Trophoblast cell (in vitro differentiated cells and primary cell): Measurements from ENCODE around the gene RCN1.

Experiments
- DNase-seq, 2 donors: peaks; one replicate each; pipeline ENCODE4 v3.0.0-alpha.2; 2016
- H2AFZ ChIP-seq: 2 replicates; pipeline ENCODE4 v1.6.1; 2013; ENCODE audit warnings: low read length, moderate library complexity, mild to moderate bottlenecking; ENCODE audit not compliant: insufficient read depth, poor library complexity
- H2AK5ac ChIP-seq: 2 replicates; pipeline ENCODE4 v1.6.1; 2013; ENCODE audit warnings: mild to moderate bottlenecking, low read length
- H2BK120ac ChIP-seq: 2 replicates; pipeline ENCODE4 v1.6.1; 2013; ENCODE audit warnings: low read length, mild to moderate bottlenecking, moderate library complexity; ENCODE audit not compliant: insufficient read depth, poor library complexity
- H2BK12ac ChIP-seq: 2 replicates; pipeline ENCODE4 v1.6.1; 2013; ENCODE audit warnings: mild to moderate bottlenecking, low read length, moderate library complexity
- H2BK5ac ChIP-seq: 2 replicates; pipeline ENCODE4 v1.6.1; 2013; ENCODE audit warnings: low read length, low read depth, moderate library complexity, mild to moderate bottlenecking; ENCODE audit not compliant: poor library complexity
- H3K14ac ChIP-seq: 2 replicates; pipeline ENCODE4 v1.6.1; 2013; ENCODE audit warnings: mild to moderate bottlenecking, low read length
- H3K18ac ChIP-seq: 2 replicates; pipeline ENCODE4 v1.6.1; 2013; ENCODE audit warnings: mild to moderate bottlenecking, low read length
- H3K23ac ChIP-seq: 2 replicates; pipeline ENCODE4 v1.6.1; 2013; ENCODE audit warnings: low read length
- H3K27ac ChIP-seq: 2 replicates; pipeline ENCODE4 v1.5.1; 2013; ENCODE audit warnings: low read depth, mild to moderate bottlenecking, inconsistent platforms, low read length, moderate library complexity
- H3K27me3 ChIP-seq: 2 replicates; pipeline ENCODE4 v1.6.1; 2013; ENCODE audit warnings: inconsistent platforms, mild to moderate bottlenecking, low read length, moderate library complexity; ENCODE audit not compliant: insufficient read depth
- H3K36me3 ChIP-seq, 2 experiments: 1 replicate in 1 of 2; 2 replicates in 1 of 2; pipeline ENCODE4 v1.6.1; 2013; ENCODE audit warnings: low read length in 2 of 2, mild to moderate bottlenecking in 2 of 2, moderate library complexity in 1 of 2; ENCODE audit not compliant: insufficient read depth in 2 of 2, control insufficient read depth in 1 of 2
- H3K4ac ChIP-seq: 2 replicates; pipeline ENCODE4 v1.6.1; 2013; ENCODE audit warnings: low read depth, mild to moderate bottlenecking, low read length, moderate library complexity
- H3K4me1 ChIP-seq, 2 experiments: 1 replicate in 1 of 2; 2 replicates in 1 of 2; pipeline ENCODE4 v1.6.1; 2013; ENCODE audit warnings: low read length in 2 of 2, mild to moderate bottlenecking in 2 of 2, moderate library complexity in 1 of 2; ENCODE audit not compliant: insufficient read depth in 2 of 2, control insufficient read depth in 1 of 2
- H3K4me2 ChIP-seq: 2 replicates; pipeline ENCODE4 v1.6.1; 2013; ENCODE audit warnings: inconsistent platforms, mild to moderate bottlenecking, low read length, moderate library complexity
- H3K4me3 ChIP-seq: 2 replicates; pipeline ENCODE4 v1.5.1; 2013; ENCODE audit warnings: mild to moderate bottlenecking, low read depth, low read length, inconsistent platforms
- H3K79me1 ChIP-seq: one replicate; pipeline ENCODE4 v1.6.1; 2013; ENCODE audit warnings: low read length
- H3K79me2 ChIP-seq: 2 replicates; pipeline ENCODE4 v1.6.1; 2013; ENCODE audit warnings: low read length, mild to moderate bottlenecking; ENCODE audit not compliant: control insufficient read depth, insufficient read depth, poor library complexity
- H3K9ac ChIP-seq: 2 replicates; pipeline ENCODE4 v1.6.1; 2013; ENCODE audit warnings: mild to moderate bottlenecking, low read length
- H3K9me3 ChIP-seq: 2 replicates; pipeline ENCODE4 v1.6.1; 2013; ENCODE audit warnings: low read depth, mild to moderate bottlenecking, control low read depth, inconsistent platforms, low read length; ENCODE audit not compliant: insufficient read depth
- H4K12ac ChIP-seq: 2 replicates; pipeline ENCODE4 v1.6.1; 2013; ENCODE audit warnings: low read depth, mild to moderate bottlenecking, low read length, moderate library complexity
- H4K8ac ChIP-seq: 2 replicates; pipeline ENCODE4 v1.6.1; 2013; ENCODE audit warnings: low read depth, mild to moderate bottlenecking, low read length, moderate library complexity
- H4K91ac ChIP-seq: one replicate; pipeline ENCODE4 v1.6.1; 2013; ENCODE audit warnings: low read depth, mild to moderate bottlenecking, low read length, moderate library complexity
- WGBS: extraction: QIAGEN DNeasy Blood & Tissue Kit; methylation state at CpG from one replicate; pipeline ENCODE4 v1.1.7; 2013; ENCODE audit warnings: missing lambda C conversion rate; ENCODE audit not compliant: insufficient read length, insufficient coverage; ENCODE audit errors: extremely low coverage; 5-methylcytosine and 5-hydroxymethylcytosine counted together

RCN1 gene

DNA sequence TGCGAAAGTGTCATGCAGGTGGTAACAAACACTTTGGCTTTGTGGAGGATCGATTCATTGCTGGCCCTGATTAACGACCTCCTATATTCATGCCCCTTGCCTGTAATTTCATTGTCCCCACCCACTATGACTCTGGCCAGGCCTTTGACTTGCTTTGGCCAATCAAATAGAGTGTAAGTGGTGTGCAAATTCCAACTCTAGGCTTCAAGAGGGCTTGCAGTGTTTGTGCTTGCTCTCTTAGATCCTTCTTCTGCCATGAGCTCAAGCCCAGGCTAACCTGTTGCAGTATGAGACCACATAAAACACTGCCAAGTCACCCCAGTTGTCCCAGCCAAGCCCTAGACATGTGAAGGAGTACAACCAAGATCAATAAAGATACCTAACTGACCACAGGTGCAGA is 48.0 kb downstream of the RCN1 start:
- Histone ChIP-seq H4K91ac (no peak overlapping the region), H2BK12ac (no peak overlapping the region), H3K4ac (no peak overlapping the region), H2BK120ac (no peak overlapping the region), H3K4me2 (no peak overlapping the region), H2AFZ (no peak overlapping the region), H3K27me3 (no peaks in the 10 kb centered on the region), H3K23ac (no peak overlapping the region), H4K12ac (no peak overlapping the region), H4K8ac (no peak overlapping the region), H2BK5ac (no peak overlapping the region), H3K79me1 (peaks cover 2% of the 10 kb centered on the region), H3K36me3 (no peaks in the 10 kb centered on the region), H3K27ac (no peak overlapping the region), H3K18ac (no peak overlapping the region), H2AK5ac (no peak overlapping the region), H3K4me3 (no peak overlapping the region), H3K14ac (no peak overlapping the region), H3K79me2 (no peaks in the 10 kb centered on the region), H3K9me3 (no peaks in the 10 kb centered on the region), H3K4me1 (peaks cover 0 to 7% of the 10 kb centered on the region in 2 experiments), H3K9ac (no peak overlapping the region)
- DNase-seq: no peak
- WGBS: no CpG with 5 or more reads among the region's 3 CpGs

DNA sequence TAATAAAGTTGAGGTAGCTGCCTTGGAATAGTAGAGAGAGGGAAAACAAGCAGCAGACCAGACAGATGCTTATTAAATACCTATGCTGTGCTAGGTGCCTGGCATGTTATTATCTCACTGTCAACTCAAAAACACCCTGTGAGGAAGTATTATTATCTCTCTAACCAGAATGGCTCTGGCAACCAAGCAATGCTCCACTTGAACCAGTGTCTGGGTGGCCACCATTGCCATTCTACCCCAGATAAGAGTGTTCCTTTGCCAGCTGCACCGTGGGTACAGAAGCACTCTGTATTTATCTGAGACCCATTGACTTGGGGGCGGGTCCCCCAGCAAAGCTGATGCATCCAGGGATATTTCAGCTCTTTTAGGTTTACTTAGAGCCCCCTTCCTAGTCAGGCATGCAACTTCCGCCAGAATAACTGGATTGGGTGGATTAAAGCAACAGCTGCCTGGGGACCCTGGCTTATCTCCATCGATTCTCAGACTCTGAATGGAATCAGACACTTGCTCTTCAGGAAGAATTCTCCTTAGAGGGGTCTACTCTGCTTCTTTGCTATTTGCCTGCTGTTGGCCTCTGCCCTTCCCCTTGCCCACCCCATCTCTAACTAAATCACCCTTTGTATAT is 49.1 kb downstream of the RCN1 start:
- H4K12ac ChIP-seq: no peak overlapping the region
- peaks cover 0 to 7% of the 10 kb centered on the region in 2 experiments for H3K4me1 ChIP-seq
- no peaks in the 10 kb centered on the region for H3K9me3 ChIP-seq
- H3K27me3 ChIP-seq: no peaks in the 10 kb centered on the region
- H2BK5ac ChIP-seq: no peak overlapping the region
- no peak overlapping the region for H3K14ac ChIP-seq
- DNase-seq: no peak
- H3K4me3 ChIP-seq: no peak overlapping the region
- no peak overlapping the region for H3K27ac ChIP-seq
- H3K23ac ChIP-seq: no peak overlapping the region
- no peak overlapping the region for H4K91ac ChIP-seq
- H2BK120ac ChIP-seq: no peak overlapping the region
- no peak overlapping the region for H3K18ac ChIP-seq
- H2AFZ ChIP-seq: no peak overlapping the region
- H3K79me2 ChIP-seq: no peaks in the 10 kb centered on the region
- H2BK12ac ChIP-seq: no peak overlapping the region
- WGBS: no CpG with 5 or more reads among the region's 4 CpGs
- no peak overlapping the region for H3K4ac ChIP-seq
- H4K8ac ChIP-seq: no peak overlapping the region
- no peak overlapping the region for H3K9ac ChIP-seq
- peaks cover 2% of the 10 kb centered on the region for H3K79me1 ChIP-seq
- no peak overlapping the region for H3K4me2 ChIP-seq
- no peak overlapping the region for H2AK5ac ChIP-seq
- H3K36me3 ChIP-seq: no peaks in the 10 kb centered on the region

DNA sequence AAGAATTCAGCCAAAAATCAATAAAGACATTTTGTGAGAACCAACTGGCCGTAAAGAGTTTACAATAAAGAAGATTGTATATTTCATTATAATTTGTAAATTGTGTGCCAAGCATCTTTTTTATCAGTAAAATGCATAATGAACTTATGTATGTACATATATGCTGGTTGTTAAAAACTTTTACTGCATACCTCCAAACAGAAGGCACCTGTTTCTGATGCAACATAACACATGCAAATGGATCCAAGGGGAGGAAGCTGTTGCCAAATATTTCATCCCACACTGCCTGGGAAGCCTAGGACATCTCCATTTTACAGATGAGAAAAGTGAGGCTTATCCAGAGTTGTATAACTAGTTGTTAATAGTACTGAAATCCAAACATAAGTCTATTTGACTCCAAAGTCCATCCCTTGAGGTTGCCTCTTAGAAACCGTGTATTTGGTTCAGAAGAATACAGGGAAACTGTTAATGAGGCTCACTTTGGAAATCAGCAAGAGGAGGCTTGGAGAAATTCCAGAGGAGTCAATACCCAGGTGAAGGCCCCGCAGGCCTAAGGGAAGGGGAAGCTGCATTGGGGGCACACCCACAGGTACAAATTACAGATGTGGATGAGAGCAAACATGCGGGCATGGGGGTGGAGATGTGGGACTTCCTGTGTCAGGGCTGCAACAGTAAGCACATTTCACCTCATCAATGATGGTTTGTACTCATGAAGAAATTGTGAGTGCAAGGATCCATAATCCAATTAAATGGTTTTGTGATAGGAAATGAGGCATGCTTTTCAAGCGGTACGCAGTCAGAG is 51.1 kb downstream of the RCN1 start:
- WGBS: no CpG with 5 or more reads among the region's 6 CpGs
- DNase-seq: peak in 1 of 2 donors; percentile 51
- no peak overlapping the region for H2AFZ ChIP-seq

DNA sequence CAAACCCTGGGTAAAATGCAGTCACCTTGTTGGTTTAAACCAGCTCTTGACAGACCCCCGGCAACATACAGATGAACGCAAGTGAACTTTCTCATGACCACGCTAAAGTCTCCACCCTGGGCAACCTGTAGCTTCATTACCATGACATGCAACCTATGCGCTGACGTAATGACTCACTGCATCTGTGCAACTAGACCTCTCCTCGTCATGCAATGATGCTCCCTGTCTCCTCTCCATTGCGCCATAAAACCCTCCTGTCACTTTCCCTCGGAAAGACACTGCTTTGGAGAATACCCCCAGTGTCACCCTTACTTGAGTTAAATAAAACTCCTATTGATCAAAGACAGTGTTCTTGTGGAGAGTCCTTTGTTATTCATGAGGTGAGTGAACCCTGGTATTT is 52.5 kb downstream of the RCN1 start:
- no peak overlapping the region for H2BK12ac ChIP-seq
- H3K4ac ChIP-seq: no peak overlapping the region
- H2AFZ ChIP-seq: no peak overlapping the region
- H3K79me2 ChIP-seq: no peaks in the 10 kb centered on the region
- no peak overlapping the region for H4K8ac ChIP-seq
- no peak overlapping the region for H3K4me2 ChIP-seq
- H3K36me3 ChIP-seq: no peaks in the 10 kb centered on the region
- H3K9me3 ChIP-seq: peaks cover 1% of the 10 kb centered on the region
- no peak overlapping the region for H4K12ac ChIP-seq
- H3K9ac ChIP-seq: no peak overlapping the region
- no peak overlapping the region for H4K91ac ChIP-seq
- no peak overlapping the region for H2AK5ac ChIP-seq
- no peak overlapping the region for H2BK120ac ChIP-seq
- H3K4me3 ChIP-seq: no peak overlapping the region
- WGBS: no CpG with 5 or more reads among the region's 8 CpGs
- H3K18ac ChIP-seq: no peak overlapping the region
- no peak overlapping the region for H3K14ac ChIP-seq
- H3K79me1 ChIP-seq: no peaks in the 10 kb centered on the region
- no peak overlapping the region for H2BK5ac ChIP-seq
- no peaks in the 10 kb centered on the region for H3K27me3 ChIP-seq
- H3K27ac ChIP-seq: no peak overlapping the region
- peak; percentile 40 to 66 for DNase-seq
- no peak overlapping the region for H3K23ac ChIP-seq
- H3K4me1 ChIP-seq: no peaks in the 10 kb centered on the region

More for the DNA sequence above, 51.1 kb downstream of the RCN1 start:
- no peaks in the 10 kb centered on the region for H3K36me3 ChIP-seq
- H3K4me1 ChIP-seq: peaks cover 0 to 4% of the 10 kb centered on the region in 2 experiments
- H3K23ac ChIP-seq: no peak overlapping the region
- no peak overlapping the region for H2AK5ac ChIP-seq
- no peak overlapping the region for H3K27ac ChIP-seq
- H2BK120ac ChIP-seq: no peak overlapping the region
- no peak overlapping the region for H3K18ac ChIP-seq
- H4K91ac ChIP-seq: no peak overlapping the region
- H3K4me3 ChIP-seq: no peak overlapping the region
- H3K27me3 ChIP-seq: no peaks in the 10 kb centered on the region
- H4K12ac ChIP-seq: no peak overlapping the region
- H3K79me2 ChIP-seq: no peaks in the 10 kb centered on the region
- no peak overlapping the region for H3K9ac ChIP-seq
- no peak overlapping the region for H2BK5ac ChIP-seq
- no peak overlapping the region for H3K4me2 ChIP-seq
- H3K9me3 ChIP-seq: peaks cover 1% of the 10 kb centered on the region
- H3K14ac ChIP-seq: no peak overlapping the region
- no peak overlapping the region for H4K8ac ChIP-seq
- no peak overlapping the region for H2BK12ac ChIP-seq
- no peak overlapping the region for H3K4ac ChIP-seq
- H3K79me1 ChIP-seq: no peaks in the 10 kb centered on the region
